H1 (cell line): ENCODE results near the gene ATOH8. TPM values are rescaled to one million over a fixed set of nuclear protein-coding genes. Genes with fewer than 3 reads are reported as not detected.

ENCODE experiments used
- CTCF ChIA-PET: fragments of 300-600 bp; sonication (Branson Sonifier 250); formaldehyde crosslinking; loops from one replicate; lab custom pipeline; 2021; ENCODE audit not compliant: partially characterized antibody; lab: Charles Lee
- POLR2A ChIA-PET: fragments of 300-600 bp; sonication (Branson Sonifier 250); formaldehyde crosslinking; loops from one replicate; lab custom pipeline; 2021; ENCODE audit warnings: inconsistent platforms; ENCODE audit not compliant: partially characterized antibody; lab: Charles Lee
- DNase-seq, 2 experiments: peaks; one replicate each; pipeline versions ENCODE4 v3.0.0 to v3.0.0-alpha.2; 2010 to 2022; ENCODE audit warnings: low spot score in 2 of 2, low read depth in 1 of 2, mixed read lengths in 1 of 2
- FAIRE-seq: peaks from 2 replicates; lab custom pipeline; 2011; peaks lifted over from hg19 to GRCh38; lab: Jason Lieb, UNC
- H2AFZ ChIP-seq: 2 replicates; pipeline ENCODE4 v1.8.1; 2012; ENCODE audit warnings: low read length, inconsistent platforms
- H2AK5ac ChIP-seq: 2 replicates; pipeline ENCODE4 v1.6.1; 2013; ENCODE audit warnings: low read depth, low read length
- H2BK120ac ChIP-seq: replicated peaks from 2 replicates; pipeline ENCODE3; 2013; ENCODE audit warnings: low read depth, low read length, inconsistent platforms
- H2BK12ac ChIP-seq: 2 replicates; pipeline ENCODE4 v1.6.1; 2013; ENCODE audit warnings: low read depth, low read length
- H2BK15ac ChIP-seq: 2 replicates; pipeline ENCODE4 v1.6.1; 2013; ENCODE audit warnings: low read length
- H2BK20ac ChIP-seq: 2 replicates; pipeline ENCODE4 v1.6.1; 2013; ENCODE audit warnings: low read length
- H2BK5ac ChIP-seq: 2 replicates; pipeline ENCODE4 v1.6.1; 2013; ENCODE audit warnings: low read depth, low read length
- H3K14ac ChIP-seq: 2 replicates; pipeline ENCODE4 v1.6.1; 2013; ENCODE audit warnings: inconsistent platforms; ENCODE audit not compliant: insufficient read length
- H3K18ac ChIP-seq: 2 replicates; pipeline ENCODE4 v1.6.1; 2013; ENCODE audit warnings: low read length; ENCODE audit errors: extremely low read depth
- H3K23ac ChIP-seq: 2 replicates; pipeline ENCODE4 v1.6.1; 2013; ENCODE audit warnings: inconsistent platforms; ENCODE audit not compliant: insufficient read length
- H3K23me2 ChIP-seq: 2 replicates; pipeline ENCODE4 v1.6.1; 2013; ENCODE audit warnings: low read depth, low read length
- H3K27ac ChIP-seq: 2 replicates; pipeline ENCODE4 v1.6.1; 2011; ENCODE audit warnings: low read depth, low read length, inconsistent platforms
- H3K27me3 ChIP-seq, 4 experiments: replicated peaks in 1 of 4; 1 replicate in 1 of 4; 2 replicates in 3 of 4; pipeline versions ENCODE4 v1.6.1 to v1.8.1; 2011 to 2013; ENCODE audit warnings: low read length in 3 of 4, mild to moderate bottlenecking in 3 of 4, inconsistent platforms in 2 of 4, mixed read lengths in 2 of 4, moderate library complexity in 1 of 4; ENCODE audit not compliant: control insufficient read depth in 3 of 4, insufficient read depth in 3 of 4; ENCODE audit errors: extremely low read depth in 1 of 4
- H3K36me3 ChIP-seq, 4 experiments: 2 replicates each; pipeline versions ENCODE4 v1.6.1 to v1.8.1; 2011 to 2013; ENCODE audit warnings: mild to moderate bottlenecking in 4 of 4, low read length in 3 of 4, moderate library complexity in 2 of 4, control low read depth in 1 of 4, inconsistent platforms in 1 of 4; ENCODE audit not compliant: insufficient read depth in 4 of 4, control insufficient read depth in 2 of 4
- H3K4ac ChIP-seq: replicated peaks from 2 replicates; pipeline ENCODE3; 2013; ENCODE audit warnings: low read length, low read depth, mixed read lengths, inconsistent platforms; ENCODE audit not compliant: insufficient read length
- H3K4me1 ChIP-seq, 4 experiments: replicated peaks in 1 of 4; 1 replicate in 1 of 4; 2 replicates in 3 of 4; pipeline versions ENCODE4 v1.6.1 to v1.8.1; 2011 to 2013; ENCODE audit warnings: low read length in 3 of 4, inconsistent platforms in 2 of 4, mixed read lengths in 1 of 4; ENCODE audit not compliant: insufficient read depth in 4 of 4, control insufficient read depth in 3 of 4
- H3K4me2 ChIP-seq, 2 experiments: 2 replicates each; pipeline versions ENCODE4 v1.6.1 to v1.8.1; 2011 to 2013; ENCODE audit warnings: low read depth in 2 of 2, low read length in 2 of 2, control low read depth in 1 of 2, inconsistent platforms in 1 of 2, mild to moderate bottlenecking in 1 of 2; ENCODE audit not compliant: insufficient read depth in 1 of 2
- H3K4me3 ChIP-seq, 4 experiments: fragments of 200-600, 300-600 bp in 1 of 4; sonication (generic), shearing (Covaris generic), sonication (Bioruptor Twin) in 1 of 4; 2 replicates each; pipeline versions ENCODE4 v1.5.1 to v1.8.1; 2011 to 2016; ENCODE audit warnings: low read length in 4 of 4, low read depth in 3 of 4, control low read depth in 2 of 4, inconsistent platforms in 2 of 4, mild to moderate bottlenecking in 2 of 4, mixed read lengths in 1 of 4, moderate library complexity in 1 of 4; ENCODE audit not compliant: insufficient read depth in 2 of 4; ENCODE audit errors: extremely low read depth in 1 of 4
- H3K56ac ChIP-seq: replicated peaks from 2 replicates; pipeline ENCODE3; 2013; ENCODE audit warnings: low read depth, mild to moderate bottlenecking, mixed read lengths, low read length, inconsistent platforms; ENCODE audit not compliant: insufficient read length
- H3K79me1 ChIP-seq: 2 replicates; pipeline ENCODE4 v1.6.1; 2013; ENCODE audit warnings: low read depth, low read length, control low read depth
- H3K79me2 ChIP-seq, 2 experiments: 2 replicates each; pipeline versions ENCODE4 v1.6.1 to v1.8.1; 2012 to 2013; ENCODE audit warnings: low read length in 2 of 2, mild to moderate bottlenecking in 2 of 2, inconsistent platforms in 1 of 2; ENCODE audit not compliant: insufficient read depth in 2 of 2, control insufficient read depth in 1 of 2
- H3K9ac ChIP-seq, 4 experiments: replicated peaks in 1 of 4; 1 replicate in 1 of 4; 2 replicates in 3 of 4; pipeline versions ENCODE4 v1.6.1 to v1.8.1; 2011 to 2013; ENCODE audit warnings: low read depth in 3 of 4, low read length in 3 of 4, control low read depth in 2 of 4, mild to moderate bottlenecking in 2 of 4, moderate library complexity in 2 of 4, inconsistent platforms in 1 of 4; ENCODE audit errors: extremely low read depth in 1 of 4
- H3K9me3 ChIP-seq, 2 experiments: 2 replicates each; pipeline versions ENCODE4 v1.6.1 to v1.8.1; 2012 to 2013; ENCODE audit warnings: mild to moderate bottlenecking in 2 of 2, moderate library complexity in 2 of 2, control low read depth in 1 of 2, inconsistent platforms in 1 of 2, low read depth in 1 of 2, low read length in 1 of 2, mixed read lengths in 1 of 2; ENCODE audit not compliant: insufficient read depth in 2 of 2
- H4K20me1 ChIP-seq, 2 experiments: replicated peaks in 1 of 2; 2 replicates each; pipeline versions ENCODE3 to v1.8.1; 2011 to 2013; ENCODE audit warnings: inconsistent platforms in 2 of 2, low read length in 2 of 2, mild to moderate bottlenecking in 1 of 2; ENCODE audit not compliant: insufficient read depth in 2 of 2, control insufficient read depth in 1 of 2
- H4K5ac ChIP-seq: 2 replicates; pipeline ENCODE4 v1.6.1; 2013; ENCODE audit warnings: low read length, low read depth, mixed read lengths, inconsistent platforms; ENCODE audit not compliant: insufficient read length
- H4K8ac ChIP-seq: 2 replicates; pipeline ENCODE4 v1.8.0; 2013; ENCODE audit warnings: mild to moderate bottlenecking, moderate library complexity, low read length, inconsistent platforms; ENCODE audit not compliant: insufficient read depth; ENCODE audit errors: extremely low read depth
- H4K91ac ChIP-seq: replicated peaks from 2 replicates; pipeline ENCODE3; 2013; ENCODE audit warnings: low read length, mixed read lengths, inconsistent platforms; ENCODE audit not compliant: insufficient read length
- KDM4A ChIP-seq: IDR thresholded peaks from one replicate; pipeline ENCODE4 v1.7.1; 2012; ENCODE audit warnings: low read depth, mild to moderate bottlenecking, moderate library complexity, low read length, inconsistent platforms; ENCODE audit not compliant: severe bottlenecking
- WGBS, 2 experiments: shearing (Covaris generic) in 1 of 2; methylation state at CpG; one replicate each; pipeline versions ENCODE4 v1.1.6 to v1.1.7; 2013 to 2015; ENCODE audit warnings: low lambda C conversion rate in 2 of 2, mixed read lengths in 2 of 2, inconsistent platforms in 1 of 2, low coverage in 1 of 2, missing lambda C conversion rate in 1 of 2; ENCODE audit not compliant: insufficient replicate concordance in 2 of 2, insufficient coverage in 1 of 2, insufficient read length in 1 of 2; ENCODE audit errors: extremely low coverage in 1 of 2, missing lambda C conversion rate in 1 of 2; 5-methylcytosine and 5-hydroxymethylcytosine counted together
- polyA plus RNA-seq, 7 experiments: library from polyadenylated mRNA; depleted of rRNA in 3 of 7; stranded (reverse) in 5 of 7; unstranded in 2 of 7; fragments of >200 nt in 5 of 7; fragments of 200-250 nt in 2 of 7; gene quantifications; 1 replicate in 5 of 7; 2 replicates in 1 of 7; 4 replicates in 1 of 7; pipeline versions ENCODE4 v1.2.1 to v1.2.3, GENCODE V29; 2011 to 2013; ENCODE audit warnings: missing spikeins in 2 of 7, mixed read lengths in 2 of 7
- total RNA-seq: library from RNA; stranded (reverse); fragmentation: NEBNext Ultra II Directional; extraction: Animal tissue kit (Norgen Biotek cat#: 25700); gene quantifications from 2 replicates; pipeline ENCODE4 v1.2.1, GENCODE V29; 2021

Gene ATOH8
- total and polyA plus RNA-seq, 2 of the 8 experiments (the other 6 are each of a cell fraction or from before 2014, with no cell fraction given) = 0.50 to 0.53 TPM

DNA sequence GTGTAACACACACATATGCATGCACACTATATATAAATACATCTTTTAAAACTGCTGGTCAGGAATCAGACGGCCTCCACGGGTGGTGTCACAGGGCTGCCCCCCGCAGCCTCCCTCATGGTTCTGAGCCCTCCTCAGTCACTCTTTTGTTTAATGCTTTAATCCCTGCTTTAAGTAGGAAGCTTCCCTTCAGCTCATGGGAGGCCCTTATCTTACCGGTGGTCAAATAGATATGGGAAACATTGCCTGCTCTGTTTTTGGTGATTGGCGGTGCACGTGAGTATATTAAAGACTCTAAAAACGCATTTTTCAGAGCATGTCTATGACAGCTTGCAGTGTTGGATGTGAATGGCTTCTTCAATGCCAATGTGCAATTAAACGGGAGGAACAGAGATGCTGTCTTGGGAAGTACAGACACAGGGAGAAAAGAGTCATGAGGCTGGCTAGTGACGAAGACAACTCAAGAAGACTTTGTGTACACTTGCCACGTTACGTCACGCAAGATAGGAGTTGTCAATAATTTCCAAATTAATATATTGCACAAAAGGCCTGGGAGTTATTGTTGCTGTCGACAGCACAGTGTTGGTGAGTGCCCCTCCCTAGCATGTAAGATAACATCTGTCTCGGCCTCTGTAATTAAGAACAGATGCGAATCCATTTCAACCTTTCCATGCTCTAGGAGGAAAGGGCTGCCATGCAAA is 36.3 kb upstream of the ATOH8 start:
- no peaks in the 10 kb centered on the region for H3K9me3 ChIP-seq
- no peaks in the 10 kb centered on the region for H3K36me3 ChIP-seq
- H3K4me2 ChIP-seq = no peak overlapping the region
- no peak overlapping the region for H4K5ac ChIP-seq
- H3K79me2 ChIP-seq = no peaks in the 10 kb centered on the region
- no peak for DNase-seq
- no peak overlapping the region for H3K9ac ChIP-seq
- no peak for TF ChIP-seq KDM4A
- H4K20me1 ChIP-seq = no peaks in the 10 kb centered on the region
- no peak overlapping the region for H2BK15ac ChIP-seq
- ChIA-PET CTCF (interaction anchor here (0.6 to 6.0 kb wide), 7 partner anchors 10 to 318 kb away, joined by 3 to 61 read pairs (median 3); no protein-coding TSS in a partner anchor), POLR2A (no interaction called here)
- no peak overlapping the region for H3K14ac ChIP-seq
- WGBS, 2 experiments = 87% methylated on average over 15 of the region's 15 CpGs; no CpG with 5 or more reads in 1 of the 2 experiments
- no peak overlapping the region for H3K4me3 ChIP-seq
- H4K8ac ChIP-seq = no peak overlapping the region
- no peak overlapping the region for H3K23ac ChIP-seq
- H2AK5ac ChIP-seq = no peak overlapping the region
- no peak overlapping the region for H4K91ac ChIP-seq
- H3K27me3 ChIP-seq = no peaks in the 10 kb centered on the region; a peak in 1 of 7 replicates
- no peak overlapping the region for H3K56ac ChIP-seq
- H2BK20ac ChIP-seq = no peak overlapping the region
- no peak overlapping the region for H3K4ac ChIP-seq
- H3K27ac ChIP-seq = no peak overlapping the region
- no peaks in the 10 kb centered on the region for H3K4me1 ChIP-seq
- H2BK120ac ChIP-seq = no peak overlapping the region
- H3K79me1 ChIP-seq = no peaks in the 10 kb centered on the region
- no peak overlapping the region for H2BK12ac ChIP-seq
- no peak overlapping the region for H2BK5ac ChIP-seq
- no peaks in the 10 kb centered on the region for H3K23me2 ChIP-seq
- FAIRE-seq = no peak
- H3K18ac ChIP-seq = no peak overlapping the region
- H2AFZ ChIP-seq = no peak overlapping the region
